Measurements from ENCODE around the gene TSHZ2. TPM values are rescaled to one million over a fixed set of nuclear protein-coding genes. Genes with fewer than 3 reads are reported as not detected.

Gene TSHZ2
- total RNA-seq, 4 donors from 2014 or later = 1.9 to 12.9 (median 5.0) TPM

DNA sequence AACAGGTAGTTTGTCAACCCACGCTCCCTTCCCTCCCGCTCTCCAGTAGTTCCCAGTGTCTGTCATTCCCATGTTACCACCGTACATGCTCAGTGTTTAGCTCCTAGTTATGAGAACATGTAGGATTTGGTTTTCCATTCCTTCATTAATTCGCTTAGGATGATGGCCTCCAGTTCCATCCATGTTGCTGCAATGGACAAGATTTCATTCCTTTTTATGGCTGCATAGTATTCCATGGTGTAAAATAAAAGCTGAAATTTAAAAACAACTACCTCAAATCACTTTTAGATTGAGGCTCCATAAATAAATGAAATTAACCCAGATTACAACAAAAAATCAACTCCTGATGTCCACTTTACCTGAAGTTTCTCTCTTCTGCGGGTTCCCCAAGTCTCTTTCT lies 430.9 kb downstream of the TSHZ2 start:
- DNase-seq = no peak
- Histone ChIP-seq H3K27me3 (no peaks in the 10 kb centered on the region), H3K36me3 (no peaks in the 10 kb centered on the region), H3K4me3 (no peak overlapping the region), H3K27ac (no peak overlapping the region), H3K4me1 (no peaks in the 10 kb centered on the region), H3K9me3 (no peaks in the 10 kb centered on the region)
- in situ Hi-C loops (cut with MboI; ENCODE audit: low pct_ligation_motif_present in 1 of 4, low pct_unique_long_range_greater_than_20kb in 1 of 4, low sequenced_read_pairs in 3 of 4) (loop anchor here in 2 of 4 donors (25.0 kb wide), 2 partner anchors 134 to 559 kb away; no protein-coding TSS in a partner anchor), intact Hi-C loops (cut with DNase I; ENCODE audit: low total_unique reads) (no loop called here)
- 91 to 93% methylated on average over 3 to 5 of the region's 5 CpGs for WGBS, 2 donors (ENCODE audit: low coverage in 1 of 2)
- TF ChIP-seq, protein P1, sequence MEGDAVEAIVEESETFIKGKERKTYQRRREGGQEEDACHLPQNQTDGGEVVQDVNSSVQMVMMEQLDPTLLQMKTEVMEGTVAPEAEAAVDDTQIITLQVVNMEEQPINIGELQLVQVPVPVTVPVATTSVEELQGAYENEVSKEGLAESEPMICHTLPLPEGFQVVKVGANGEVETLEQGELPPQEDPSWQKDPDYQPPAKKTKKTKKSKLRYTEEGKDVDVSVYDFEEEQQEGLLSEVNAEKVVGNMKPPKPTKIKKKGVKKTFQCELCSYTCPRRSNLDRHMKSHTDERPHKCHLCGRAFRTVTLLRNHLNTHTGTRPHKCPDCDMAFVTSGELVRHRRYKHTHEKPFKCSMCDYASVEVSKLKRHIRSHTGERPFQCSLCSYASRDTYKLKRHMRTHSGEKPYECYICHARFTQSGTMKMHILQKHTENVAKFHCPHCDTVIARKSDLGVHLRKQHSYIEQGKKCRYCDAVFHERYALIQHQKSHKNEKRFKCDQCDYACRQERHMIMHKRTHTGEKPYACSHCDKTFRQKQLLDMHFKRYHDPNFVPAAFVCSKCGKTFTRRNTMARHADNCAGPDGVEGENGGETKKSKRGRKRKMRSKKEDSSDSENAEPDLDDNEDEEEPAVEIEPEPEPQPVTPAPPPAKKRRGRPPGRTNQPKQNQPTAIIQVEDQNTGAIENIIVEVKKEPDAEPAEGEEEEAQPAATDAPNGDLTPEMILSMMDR (IDR thresholded peaks at IDR 0.05) = no peak

DNA sequence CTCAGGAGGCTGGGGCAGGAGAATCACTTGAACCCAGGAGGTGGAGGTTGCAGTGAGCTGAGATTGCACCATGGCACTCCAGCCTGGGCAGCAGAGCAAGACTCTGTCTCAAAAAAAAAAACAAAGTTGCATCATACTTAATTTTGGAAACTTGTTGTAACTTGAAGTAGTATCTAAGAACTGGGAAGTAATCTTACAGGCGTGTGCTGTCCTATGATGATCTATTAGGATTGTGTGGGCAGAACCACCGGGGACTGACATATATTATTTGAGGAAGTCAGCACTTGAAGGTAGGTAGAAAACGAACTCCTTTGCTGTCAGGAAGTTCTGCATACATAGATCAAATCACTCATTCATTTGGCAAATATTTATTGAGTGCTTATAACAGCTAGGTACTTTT lies 433.0 kb downstream of the TSHZ2 start:
- DNase-seq = no peak
- no peaks in the 10 kb centered on the region for H3K27me3 ChIP-seq
- H3K9me3 ChIP-seq = no peaks in the 10 kb centered on the region
- intact Hi-C loops (cut with DNase I; ENCODE audit: low total_unique reads) = no loop called here
- in situ Hi-C loops (cut with MboI; ENCODE audit: low pct_ligation_motif_present in 1 of 4, low pct_unique_long_range_greater_than_20kb in 1 of 4, low sequenced_read_pairs in 3 of 4) = loop anchor here in 2 of 4 donors (25.0 kb wide), 2 partner anchors 132 to 557 kb away; no protein-coding TSS in a partner anchor
- no peak overlapping the region for H3K27ac ChIP-seq
- TF ChIP-seq, protein P1 (IDR thresholded peaks at IDR 0.05) = no peak
- no peak for TF ChIP-seq POLR2A (IDR thresholded peaks at IDR 0.05)
- TF ChIP-seq EP300 (IDR thresholded peaks at IDR 0.05; ENCODE audit: low read depth) = no peak
- TF ChIP-seq POLR2AphosphoS5 (IDR thresholded peaks at IDR 0.05) = no peak
- H3K36me3 ChIP-seq = no peaks in the 10 kb centered on the region
- no peaks in the 10 kb centered on the region for H3K4me1 ChIP-seq
- no peak overlapping the region for H3K4me3 ChIP-seq
- 54% methylated on average over 3 of the region's 3 CpGs; no CpG with 5 or more reads in 1 of the 2 donors for WGBS, 2 donors (ENCODE audit: low coverage in 1 of 2)

DNA sequence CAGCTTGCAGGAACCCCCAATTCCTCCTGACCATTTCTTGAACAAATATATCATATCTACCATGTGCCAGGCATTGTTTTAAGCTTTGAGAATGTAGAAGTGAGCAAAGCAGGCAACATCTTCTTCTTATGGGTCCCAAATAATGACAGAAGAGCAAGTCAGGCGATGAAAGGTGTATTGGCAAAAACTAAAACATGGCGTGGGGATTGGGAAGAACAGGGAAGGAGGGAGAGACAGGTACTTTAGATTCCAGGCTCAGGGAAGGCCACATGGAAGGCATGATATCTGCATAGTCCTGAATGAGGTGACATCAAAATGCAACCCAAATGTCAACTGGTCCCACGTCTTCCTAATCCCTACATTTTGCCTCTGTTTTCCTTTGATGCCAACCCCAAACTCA lies 434.4 kb downstream of the TSHZ2 start:
- DNase-seq = no peak
- Histone ChIP-seq H3K4me3 (no peak overlapping the region), H3K4me1 (no peaks in the 10 kb centered on the region), H3K9me3 (no peaks in the 10 kb centered on the region), H3K36me3 (no peaks in the 10 kb centered on the region), H3K27me3 (no peaks in the 10 kb centered on the region), H3K27ac (no peak overlapping the region)
- in situ Hi-C loops (cut with MboI; ENCODE audit: low pct_ligation_motif_present in 1 of 4, low pct_unique_long_range_greater_than_20kb in 1 of 4, low sequenced_read_pairs in 3 of 4) (loop anchor here in 2 of 4 donors (25.0 kb wide), 2 partner anchors 131 to 556 kb away; no protein-coding TSS in a partner anchor), intact Hi-C loops (cut with DNase I; ENCODE audit: low total_unique reads) (no loop called here)
- TF ChIP-seq, protein P1 (IDR thresholded peaks at IDR 0.05) = no peak
- TF ChIP-seq EP300 (IDR thresholded peaks at IDR 0.05; ENCODE audit: low read depth) = no peak
- TF ChIP-seq POLR2A (IDR thresholded peaks at IDR 0.05) = no peak
- no peak for TF ChIP-seq POLR2AphosphoS5 (IDR thresholded peaks at IDR 0.05)
- WGBS, 2 donors (ENCODE audit: low coverage in 1 of 2) = 86 to 87% methylated on average over 3 of the region's 3 CpGs

DNA sequence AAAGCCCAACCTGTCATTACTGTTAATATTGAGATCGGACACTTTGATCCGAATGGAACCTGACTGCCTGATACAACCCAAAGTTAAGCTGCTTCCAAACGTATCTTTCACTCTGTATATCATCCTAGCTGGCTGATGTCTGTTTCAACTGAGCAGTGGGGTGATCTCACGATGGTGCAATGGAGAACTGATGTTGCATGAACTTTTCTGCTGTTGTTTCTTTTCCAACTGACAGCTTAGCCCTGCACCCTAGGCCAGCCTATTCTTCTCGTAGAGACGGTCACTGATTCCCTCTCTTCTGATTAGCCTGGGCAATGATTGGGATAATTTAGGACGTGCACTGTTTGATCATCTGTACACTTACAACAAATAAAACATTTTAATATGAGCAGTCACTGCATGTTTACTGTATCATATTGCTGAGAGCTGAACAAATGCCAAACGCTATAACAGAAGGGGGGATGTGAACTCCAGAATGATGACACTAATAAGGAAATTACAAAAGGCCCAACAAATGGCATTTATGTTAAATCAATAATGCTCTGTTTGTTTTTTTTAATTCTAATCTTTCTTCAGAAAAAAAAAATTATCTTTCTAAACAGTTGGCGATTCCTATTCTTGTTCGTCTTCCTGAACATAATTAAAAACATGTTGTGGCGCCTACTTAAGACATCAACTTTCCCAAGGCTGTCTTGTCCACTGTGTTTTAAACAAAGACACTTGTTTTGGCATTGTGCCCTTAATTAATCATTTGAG lies 436.7 kb downstream of the TSHZ2 start:
- no peak for DNase-seq
- TF ChIP-seq POLR2A (IDR thresholded peaks at IDR 0.05) (no peak), POLR2AphosphoS5 (IDR thresholded peaks at IDR 0.05) (no peak), EP300 (IDR thresholded peaks at IDR 0.05; ENCODE audit: low read depth) (no peak)
- TF ChIP-seq, protein P1 (IDR thresholded peaks at IDR 0.05) = no peak
- Histone ChIP-seq H3K4me1 (no peaks in the 10 kb centered on the region), H3K36me3 (no peaks in the 10 kb centered on the region), H3K27ac (no peak overlapping the region), H3K4me3 (no peak overlapping the region), H3K27me3 (no peaks in the 10 kb centered on the region), H3K9me3 (no peaks in the 10 kb centered on the region)
- WGBS, 2 donors (ENCODE audit: low coverage in 1 of 2) = 76 to 77% methylated on average over 10 to 11 of the region's 11 CpGs
- intact Hi-C loops (cut with DNase I; ENCODE audit: low total_unique reads) = no loop called here
- in situ Hi-C loops (cut with MboI; ENCODE audit: low pct_ligation_motif_present in 1 of 4, low pct_unique_long_range_greater_than_20kb in 1 of 4, low sequenced_read_pairs in 3 of 4) = loop anchor here in 2 of 4 donors (25.0 kb wide), 2 partner anchors 128 to 553 kb away; no protein-coding TSS in a partner anchor
